ENCODE data around the gene CRKL.

CRKL gene

DNA sequence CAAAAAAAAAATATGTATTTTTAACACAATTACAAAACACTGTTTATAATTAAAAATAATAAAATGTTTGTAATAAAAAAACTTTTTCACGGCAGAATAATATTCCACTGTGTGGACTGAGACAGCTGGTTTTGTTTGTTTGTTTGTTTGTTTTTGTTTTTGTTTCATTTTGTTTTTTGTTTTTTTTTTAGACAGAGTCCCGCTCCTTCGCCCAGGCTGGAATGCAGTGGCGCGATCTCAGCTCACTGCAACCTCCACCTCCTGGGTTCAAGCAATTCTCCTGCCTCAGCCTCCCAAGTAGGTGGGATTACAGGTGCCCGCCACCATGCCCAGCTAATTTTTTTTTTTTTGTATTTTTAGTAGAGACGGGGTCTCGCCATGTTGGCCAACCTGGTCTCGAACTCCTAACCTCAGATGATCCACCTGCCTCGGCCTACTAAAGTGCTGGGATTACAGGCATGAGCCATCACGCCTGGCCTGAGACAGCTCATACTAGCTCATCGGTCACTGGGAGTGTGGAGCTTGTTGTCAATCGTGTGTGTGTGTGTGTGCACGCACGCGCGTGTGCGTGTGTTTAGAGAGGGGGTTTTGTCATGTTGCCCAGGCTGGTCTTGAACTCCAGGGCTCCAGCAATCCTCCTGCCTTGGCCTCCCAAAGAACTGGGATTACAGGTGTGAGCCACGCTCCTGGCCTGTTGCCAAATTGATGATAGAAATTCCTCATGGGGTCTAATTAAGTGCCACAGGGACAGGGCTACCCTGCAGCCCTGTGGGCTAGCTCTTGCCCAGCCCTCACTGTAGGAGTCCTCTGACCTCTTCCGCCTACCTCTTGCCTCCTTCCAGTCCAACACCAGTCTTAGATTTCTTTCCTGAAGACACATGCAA lies 42.6 kb downstream of the CRKL start:
- no peak for DNase-seq (ENCODE audit: low read depth, low spot score)
- no peak overlapping the region for H3K4me3 ChIP-seq (ENCODE audit: low read depth, low read length)
- TF ChIP-seq, protein P1, sequence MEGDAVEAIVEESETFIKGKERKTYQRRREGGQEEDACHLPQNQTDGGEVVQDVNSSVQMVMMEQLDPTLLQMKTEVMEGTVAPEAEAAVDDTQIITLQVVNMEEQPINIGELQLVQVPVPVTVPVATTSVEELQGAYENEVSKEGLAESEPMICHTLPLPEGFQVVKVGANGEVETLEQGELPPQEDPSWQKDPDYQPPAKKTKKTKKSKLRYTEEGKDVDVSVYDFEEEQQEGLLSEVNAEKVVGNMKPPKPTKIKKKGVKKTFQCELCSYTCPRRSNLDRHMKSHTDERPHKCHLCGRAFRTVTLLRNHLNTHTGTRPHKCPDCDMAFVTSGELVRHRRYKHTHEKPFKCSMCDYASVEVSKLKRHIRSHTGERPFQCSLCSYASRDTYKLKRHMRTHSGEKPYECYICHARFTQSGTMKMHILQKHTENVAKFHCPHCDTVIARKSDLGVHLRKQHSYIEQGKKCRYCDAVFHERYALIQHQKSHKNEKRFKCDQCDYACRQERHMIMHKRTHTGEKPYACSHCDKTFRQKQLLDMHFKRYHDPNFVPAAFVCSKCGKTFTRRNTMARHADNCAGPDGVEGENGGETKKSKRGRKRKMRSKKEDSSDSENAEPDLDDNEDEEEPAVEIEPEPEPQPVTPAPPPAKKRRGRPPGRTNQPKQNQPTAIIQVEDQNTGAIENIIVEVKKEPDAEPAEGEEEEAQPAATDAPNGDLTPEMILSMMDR (IDR thresholded peaks at IDR 0.05; ENCODE audit: low read depth, low read length), result no peak
- in situ Hi-C loops (cut with HindIII; ENCODE audit: low sequenced_read_pairs), result no loop called here

DNA sequence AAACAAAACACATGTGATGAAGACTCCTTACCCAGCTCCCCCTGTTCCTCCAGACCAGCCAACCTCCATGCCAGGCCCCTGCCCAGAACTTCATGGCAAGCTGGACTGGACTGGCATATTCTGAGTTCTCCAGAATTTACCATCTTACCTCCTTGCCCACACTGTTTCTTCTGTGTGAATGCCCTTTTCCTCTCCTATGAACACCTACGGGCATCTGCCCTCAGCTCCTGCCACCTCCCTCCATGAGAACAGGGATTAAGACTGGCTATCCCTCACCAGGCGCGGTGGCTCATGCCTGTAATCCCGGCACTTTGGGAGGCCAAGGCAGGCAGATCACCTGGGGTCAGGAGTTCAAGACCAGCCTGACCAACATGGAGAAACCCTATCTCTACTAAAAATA lies 43.4 kb downstream of the CRKL start:
- no peak for DNase-seq (ENCODE audit: low read depth, low spot score)
- in situ Hi-C loops (cut with HindIII; ENCODE audit: low sequenced_read_pairs), result no loop called here
- TF ChIP-seq, protein P1 (IDR thresholded peaks at IDR 0.05; ENCODE audit: low read depth, low read length), result no peak
- no peak overlapping the region for H3K4me3 ChIP-seq (ENCODE audit: low read depth, low read length)

DNA sequence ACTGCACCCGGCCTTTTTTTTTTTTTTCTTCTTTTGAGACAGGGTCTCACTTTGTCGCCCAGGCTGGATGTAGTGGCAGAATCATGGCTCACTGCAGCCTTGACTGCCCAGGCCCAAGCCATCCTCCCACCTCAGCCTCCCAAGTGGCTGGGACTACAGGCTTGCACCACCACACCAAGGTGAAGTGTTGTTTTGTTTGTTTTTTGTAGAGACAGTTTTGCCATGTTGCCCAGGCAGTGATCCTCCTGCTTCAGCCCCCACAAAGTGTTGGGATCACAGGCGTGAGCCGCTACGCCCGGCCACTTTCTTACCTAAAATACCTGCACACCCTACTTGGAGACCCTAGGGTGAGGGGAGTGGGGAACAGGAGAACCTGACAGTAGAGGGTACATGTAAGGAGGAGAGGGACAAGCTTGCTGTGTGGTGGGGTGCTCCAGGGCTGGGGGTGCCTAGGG lies 45.3 kb downstream of the CRKL start:
- no peak overlapping the region for H3K4me3 ChIP-seq (ENCODE audit: low read depth, low read length)
- in situ Hi-C loops (cut with HindIII; ENCODE audit: low sequenced_read_pairs), result no loop called here
- DNase-seq (ENCODE audit: low read depth, low spot score), result no peak
- TF ChIP-seq, protein P1 (IDR thresholded peaks at IDR 0.05; ENCODE audit: low read depth, low read length), result no peak

DNA sequence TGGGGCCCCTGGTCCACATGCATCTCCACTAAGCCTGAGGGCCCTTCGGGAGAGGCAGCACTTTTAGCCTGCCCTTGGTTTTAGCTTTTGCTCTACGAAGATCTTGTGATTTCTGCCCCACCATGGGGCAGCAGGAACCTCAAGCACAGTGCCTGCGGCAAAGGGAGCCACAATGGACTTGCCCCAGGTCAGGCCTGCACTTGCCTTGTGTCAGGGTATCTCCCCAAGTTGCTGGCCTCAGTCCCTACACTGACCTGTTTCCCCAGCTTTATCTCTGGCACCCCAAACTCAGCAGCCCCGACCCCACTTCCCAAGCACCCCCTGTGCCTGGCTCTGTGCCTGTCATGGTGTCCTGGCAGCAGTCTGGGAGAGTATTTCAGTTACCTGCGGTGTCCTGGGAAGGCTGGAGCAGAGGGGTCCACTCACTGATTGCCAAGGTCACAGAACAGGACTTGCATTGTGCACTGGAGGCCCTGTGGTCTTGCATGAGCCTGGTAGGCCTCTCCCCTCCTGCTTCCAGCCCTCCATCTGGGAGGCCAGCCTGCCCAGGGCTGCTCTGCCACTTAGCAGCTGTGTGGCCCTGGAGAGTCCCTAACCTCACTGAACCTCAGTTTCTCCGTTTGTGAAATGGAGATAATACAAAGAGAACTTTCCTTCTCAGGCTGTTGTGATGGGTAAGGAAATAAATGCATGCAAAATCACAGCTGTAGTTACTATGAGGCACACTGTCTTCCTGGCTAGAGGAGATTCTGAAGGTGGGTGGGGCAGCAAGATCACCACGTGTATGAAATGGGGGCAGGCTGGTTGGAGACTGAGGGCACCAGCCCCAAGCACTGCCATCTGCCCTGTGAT lies 46.2 kb downstream of the CRKL start:
- H3K4me3 ChIP-seq (ENCODE audit: low read depth, low read length), result no peak overlapping the region
- in situ Hi-C loops (cut with HindIII; ENCODE audit: low sequenced_read_pairs), result no loop called here
- DNase-seq (ENCODE audit: low read depth, low spot score), result no peak

DNA sequence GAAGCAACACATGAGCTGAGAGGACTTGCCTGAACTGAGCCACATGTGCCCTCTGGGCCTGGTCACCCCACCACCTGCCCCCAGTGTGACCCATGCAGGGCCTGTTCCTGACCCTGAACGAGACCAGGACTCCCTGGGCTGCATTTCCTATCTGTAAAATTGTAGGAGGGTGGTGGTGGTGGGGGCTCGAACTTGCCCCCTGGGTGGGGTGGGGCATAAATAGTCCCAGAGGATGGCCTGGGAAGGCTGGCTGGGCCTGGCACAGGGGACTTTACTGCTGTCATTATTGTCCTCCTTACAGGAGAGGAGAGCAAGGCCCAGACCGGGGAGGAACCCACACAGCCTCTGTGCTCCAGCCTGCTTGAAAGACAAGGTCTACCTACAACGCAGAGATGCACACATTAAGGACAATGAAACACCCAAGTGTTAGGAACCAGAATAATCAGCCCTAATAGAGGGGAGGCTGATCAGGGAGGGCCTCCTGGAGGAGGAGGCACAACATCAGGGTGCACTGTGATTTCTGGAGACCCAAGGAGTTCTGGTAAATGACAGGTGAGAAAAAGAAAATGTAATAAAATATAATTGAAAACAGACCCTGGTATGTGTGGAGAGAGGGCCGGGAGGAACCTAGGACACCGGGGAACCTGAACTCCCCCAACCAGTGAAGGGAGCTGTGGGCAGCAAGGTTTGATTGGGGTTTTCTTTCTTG lies 47.0 kb downstream of the CRKL start:
- in situ Hi-C loops (cut with HindIII; ENCODE audit: low sequenced_read_pairs), result no loop called here
- TF ChIP-seq, protein P1 (IDR thresholded peaks at IDR 0.05; ENCODE audit: low read depth, low read length), result no peak
- DNase-seq (ENCODE audit: low read depth, low spot score), result no peak
- H3K4me3 ChIP-seq (ENCODE audit: low read depth, low read length), result peak overlapping the region; percentile 17

More for the DNA sequence above, 46.2 kb downstream of the CRKL start:
- TF ChIP-seq, protein P1 (IDR thresholded peaks at IDR 0.05; ENCODE audit: low read depth, low read length), result no peak

DNA sequence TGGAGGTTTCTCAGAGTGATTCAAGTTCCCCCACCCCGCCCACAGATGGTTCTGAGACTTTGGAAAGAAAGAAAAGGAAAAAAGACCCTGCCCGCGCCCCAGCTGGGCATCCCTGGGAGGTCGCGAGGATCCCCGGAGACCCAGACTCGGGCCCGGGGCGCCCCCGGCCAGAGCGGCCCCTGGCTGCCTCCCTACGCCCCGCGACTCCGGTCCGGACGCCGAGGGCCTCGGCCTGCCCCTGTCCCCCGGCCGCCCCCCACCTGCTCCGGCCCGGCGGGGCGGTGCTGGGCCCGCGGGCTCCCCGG lies 47.5 kb downstream of the CRKL start:
- TF ChIP-seq, protein P1 (IDR thresholded peaks at IDR 0.05; ENCODE audit: low read depth, low read length), result no peak
- DNase-seq (ENCODE audit: low read depth, low spot score), result no peak
- in situ Hi-C loops (cut with HindIII; ENCODE audit: low sequenced_read_pairs), result no loop called here
- H3K4me3 ChIP-seq (ENCODE audit: low read depth, low read length), result peak overlapping the region; percentile 17

All from astrocyte of the spinal cord (primary cell).